NCI-H446 (cell line): ENCODE results near the gene WDR91.
A peak's percentile ranks its signal among the peaks of the same experiment; 100 is the strongest.
"Not testable (repeated sequence)": the region's sequence is repeated elsewhere in the genome, so short reads cannot be mapped to it uniquely, and the experiment has no call there.

Experiments used
- DNase-seq, 2 experiments: peaks; one replicate each; lab custom pipeline; 2025; lab: John Stamatoyannopoulos, UW

WDR91 gene

GRCh38 chr7:135211179-135211945 is at the start of gene WDR91:
Gene WDR91 (minus strand): TSS chr7:135211526. CDS start chr7:135211502, 24 bp downstream.
- DNase-seq: peak; percentile 75 to 90

- no peak for DNase-seq
These were observed 49.1 kb upstream of the WDR91 start for GRCh38 chr7:135260470-135260869.

- no peak for DNase-seq
These were observed 48.4 kb upstream of the WDR91 start for GRCh38 chr7:135259702-135260101.

GRCh38 chr7:135258585-135258984 is 47.3 kb upstream of the WDR91 start:
- no peak for DNase-seq

GRCh38 chr7:135257790-135258189 is 46.5 kb upstream of the WDR91 start:
- no peak for DNase-seq

- DNase-seq: peak; percentile 33 to 75
These were observed 42.8 kb upstream of the WDR91 start for GRCh38 chr7:135253851-135254771.

- no peak for DNase-seq
These were observed 40.4 kb upstream of the WDR91 start for GRCh38 chr7:135251496-135252391.

- no peak for DNase-seq
These were observed 37.2 kb upstream of the WDR91 start for GRCh38 chr7:135248546-135248945.

- no peak for DNase-seq
These were observed 36.6 kb upstream of the WDR91 start for GRCh38 chr7:135247746-135248471.

- DNase-seq: no peak
These were observed 35.0 kb upstream of the WDR91 start for GRCh38 chr7:135246191-135246825.

GRCh38 chr7:135245226-135246190 is 34.2 kb upstream of the WDR91 start:
- DNase-seq: no peak

- no peak for DNase-seq
These were observed 30.9 kb upstream of the WDR91 start for GRCh38 chr7:135242096-135242684.

- DNase-seq: no peak
These were observed 29.1 kb upstream of the WDR91 start for GRCh38 chr7:135240441-135240840.

GRCh38 chr7:135239263-135239662 is 27.9 kb upstream of the WDR91 start:
- DNase-seq: no peak

- DNase-seq: no peak
These were observed 26.9 kb upstream of the WDR91 start for GRCh38 chr7:135238112-135238744.

GRCh38 chr7:135236727-135237126 is 25.4 kb upstream of the WDR91 start:
- DNase-seq: no peak

- DNase-seq: no peak
These were observed 24.5 kb upstream of the WDR91 start for GRCh38 chr7:135235841-135236240.

- no peak for DNase-seq
These were observed 23.4 kb upstream of the WDR91 start for GRCh38 chr7:135234727-135235126.

- DNase-seq: not testable (repeated sequence)
These were observed 22.8 kb upstream of the WDR91 start for GRCh38 chr7:135234095-135234494.
